GM10248 (cell line): ENCODE measurements around the gene TMA7B.

Experiments
- CTCF ChIA-PET: fragments of 300-600 bp; sonication (Branson Sonifier 250); formaldehyde crosslinking; extraction: SDS; loops from one replicate; lab custom pipeline; 2021; ENCODE audit warnings: antibody characterized with exemption; lab: Yijun Ruan, JAX
- POLR2A ChIA-PET: fragments of 350-650 bp; sonication (Branson Sonifier 250); formaldehyde crosslinking; extraction: SDS; loops from one replicate; lab custom pipeline; 2020; ENCODE audit warnings: antibody characterized with exemption; lab: Yijun Ruan, JAX
- DNase-seq: peaks from one replicate; pipeline ENCODE4 v3.0.0; 2012; ENCODE audit errors: extremely low spot score
- CTCF ChIP-seq: IDR thresholded peaks from 2 replicates; pipeline ENCODE4 v1.5.1; 2012; ENCODE audit warnings: mild to moderate bottlenecking, low read depth; ENCODE audit errors: extremely low read depth, missing control alignments, control extremely low read depth

Gene TMA7B

DNA sequence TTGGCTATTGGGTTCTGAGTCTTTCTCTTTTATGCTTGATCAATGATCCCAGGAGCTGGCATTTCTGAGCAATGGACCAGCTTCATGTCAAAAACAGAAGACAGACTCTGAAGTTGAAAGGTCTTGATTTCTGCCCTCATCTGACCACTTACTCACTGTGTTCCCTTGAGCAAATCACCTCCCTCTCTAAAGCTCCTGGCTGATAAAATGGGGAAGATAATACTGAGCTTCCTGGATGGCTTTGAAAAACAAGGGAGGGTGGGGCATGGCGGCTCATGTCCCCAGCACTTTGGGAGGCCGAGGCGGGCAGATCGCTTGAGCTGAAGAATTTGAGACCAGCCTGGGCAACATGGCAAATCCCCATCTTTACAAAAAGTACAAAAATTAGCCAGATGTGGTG lies 40.9 kb downstream of the TMA7B start:
- TF ChIP-seq CTCF: no peak
- ChIA-PET POLR2A (interaction anchor here (0.6 kb wide), 1 partner anchor 9 kb away, joined by 7 read pairs; no protein-coding TSS in a partner anchor), CTCF (interaction anchor here (1.0 to 2.9 kb wide), 5 partner anchors 9 to 457 kb away, joined by 3 to 14 read pairs (median 4); no protein-coding TSS in a partner anchor)
- no peak for DNase-seq

GRCh38 chr22:40001800-40002577 lies 41.8 kb downstream of the TMA7B start:
- ChIA-PET POLR2A (no interaction called here), CTCF (interaction anchor here (2.9 kb wide), 1 partner anchor 23 kb away, joined by 14 read pairs; no protein-coding TSS in a partner anchor)
- no peak for TF ChIP-seq CTCF
- no peak for DNase-seq

DNA sequence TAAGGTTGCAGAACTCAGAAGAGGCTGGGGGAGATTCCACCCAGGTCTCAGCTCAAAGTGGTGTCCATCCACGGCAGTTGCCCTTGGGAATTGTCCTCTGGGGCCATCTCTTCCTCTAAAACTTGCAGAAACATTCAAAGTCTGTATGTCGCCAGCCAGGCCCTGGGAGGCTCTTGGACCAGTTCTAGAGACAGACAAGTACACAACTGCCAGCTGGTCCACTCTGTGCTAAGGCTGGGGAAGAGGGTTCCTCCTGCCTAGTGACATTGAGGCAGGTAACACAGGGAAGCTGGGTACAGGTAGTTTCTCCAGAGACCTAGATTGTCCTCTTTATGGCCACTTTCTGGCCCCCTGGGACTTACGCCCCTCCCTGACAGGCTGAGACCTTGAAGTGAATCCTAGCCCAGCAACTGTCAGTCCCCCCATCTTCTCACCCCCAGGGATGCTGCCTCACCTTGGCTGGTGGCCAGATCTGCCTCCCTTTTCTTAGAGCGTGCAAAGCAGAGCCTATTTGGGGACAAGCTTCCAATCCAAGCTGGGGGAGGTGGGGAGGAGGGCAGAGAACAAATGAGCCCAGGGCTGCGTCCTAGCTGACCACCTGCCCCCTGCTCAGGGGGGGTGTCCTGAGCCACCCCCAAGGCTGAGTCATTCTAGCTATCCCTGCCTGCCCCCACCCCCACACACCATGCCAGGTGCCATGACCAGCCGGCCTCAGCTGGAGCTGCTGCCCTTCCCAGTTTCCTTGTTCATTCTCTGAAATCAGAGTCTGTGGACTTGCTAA lies 42.9 kb downstream of the TMA7B start:
- no peak for TF ChIP-seq CTCF
- ChIA-PET POLR2A (no interaction called here), CTCF (interaction anchor here (1.2 to 1.3 kb wide), 2 partner anchors 21 to 468 kb away, joined by 3 to 5 read pairs; no protein-coding TSS in a partner anchor)
- no peak for DNase-seq

DNA sequence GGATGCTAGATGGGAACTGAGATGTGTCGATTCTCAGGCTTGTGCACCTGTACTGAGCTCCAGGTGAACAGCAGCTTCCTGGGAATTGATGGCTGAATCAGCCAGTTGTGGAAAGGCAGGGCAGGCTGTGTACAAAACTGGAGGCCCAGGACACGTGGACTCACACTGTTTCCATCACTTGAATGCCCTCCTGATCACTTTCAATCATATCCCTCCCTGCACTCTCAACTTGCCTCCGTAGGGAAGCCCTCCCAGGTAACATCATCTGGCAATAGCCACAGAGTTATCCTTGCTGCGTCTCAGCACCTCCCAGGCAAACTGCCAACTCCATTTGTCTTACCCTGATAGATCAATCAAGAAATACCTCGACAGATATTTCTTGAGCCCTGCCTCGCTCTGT lies 44.6 kb downstream of the TMA7B start:
- POLR2A ChIA-PET: no interaction called here
- no peak for DNase-seq
- CTCF ChIA-PET: interaction anchor here (2.0 kb wide), 1 partner anchor 19 kb away, joined by 10 read pairs; no protein-coding TSS in a partner anchor
- no peak for TF ChIP-seq CTCF

DNA sequence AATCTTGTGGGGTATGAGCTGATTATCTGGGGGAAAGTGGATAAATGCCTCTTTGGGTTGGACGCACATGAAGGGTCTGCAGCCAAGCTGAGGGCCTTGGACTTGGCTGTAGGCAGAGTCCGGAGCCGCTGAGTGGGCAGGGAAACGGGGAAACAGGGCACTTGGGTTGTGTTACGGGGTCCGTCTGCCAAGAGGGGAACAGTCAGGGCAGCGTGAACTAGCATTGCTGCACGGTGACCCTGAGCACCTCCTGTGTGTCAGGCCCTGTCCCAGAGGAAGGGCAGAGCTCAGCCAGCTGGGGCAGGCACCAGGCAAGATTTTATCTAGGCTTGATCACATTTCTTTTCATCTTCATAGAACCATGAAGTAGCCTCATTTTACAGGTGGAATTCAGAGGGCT lies 46.4 kb downstream of the TMA7B start:
- ChIA-PET POLR2A (no interaction called here), CTCF (interaction anchor here (1.9 kb wide), 1 partner anchor 472 kb away, joined by 5 read pairs; no protein-coding TSS in a partner anchor)
- TF ChIP-seq CTCF: no peak
- no peak for DNase-seq
